Lower lobe of right lung (tissue), 2 donors: ENCODE measurements around the gene ANKRD11. TPM values are rescaled to one million over a fixed set of nuclear protein-coding genes. Genes with fewer than 3 reads are reported as not detected.

ENCODE experiments used
- ATAC-seq, 2 donors: fragments of 200-7000 bp; cut with Tn5 transposase; one replicate each; pipeline ENCODE4 v1.9.1; 2020 to 2022; ENCODE audit warnings: mild to moderate bottlenecking in 2 of 2, moderate library complexity in 2 of 2
- DNase-seq: peaks from one replicate; pipeline ENCODE4 v3.0.0-alpha.2; 2020
- H3K27ac ChIP-seq: fragments of 200-600 bp; one replicate; pipeline ENCODE4 v1.8.0; 2022
- H3K27me3 ChIP-seq: fragments of 200-600 bp; one replicate; pipeline ENCODE4 v1.8.0; 2022; ENCODE audit warnings: low read depth
- H3K36me3 ChIP-seq: fragments of 200-600 bp; one replicate; pipeline ENCODE4 v1.8.0; 2022; ENCODE audit warnings: mild to moderate bottlenecking
- H3K4me1 ChIP-seq: fragments of 200-600 bp; one replicate; pipeline ENCODE4 v1.8.0; 2022
- H3K4me3 ChIP-seq: fragments of 200-600 bp; one replicate; pipeline ENCODE4 v1.8.0; 2022; ENCODE audit warnings: mild to moderate bottlenecking
- H3K9me3 ChIP-seq: fragments of 200-600 bp; one replicate; pipeline ENCODE4 v1.8.0; 2022
- CTCF ChIP-seq: fragments of 200-600 bp; IDR thresholded peaks from one replicate; pipeline ENCODE4 v1.8.0; 2022; ENCODE audit warnings: antibody characterized with exemption, mild to moderate bottlenecking
- intact Hi-C: fragments of 100-400 bp; cut with DNase I; formaldehyde crosslinking; loops from one replicate; pipeline ENCODE4 v1.11.0; 2022
- total RNA-seq: library from RNA; stranded (reverse); fragmentation: NEBNext Ultra II Directional; extraction: Animal tissue kit (Norgen Biotek cat#: 25700); gene quantifications from one replicate; pipeline ENCODE4 v1.2.1, GENCODE V29; 2021
- donor health status: DM: no; HTN: yes; CAD: no; lungs with severe emphysema.

The ANKRD11 gene
- total RNA-seq, 1 donor from 2014 or later, result 127 TPM

DNA sequence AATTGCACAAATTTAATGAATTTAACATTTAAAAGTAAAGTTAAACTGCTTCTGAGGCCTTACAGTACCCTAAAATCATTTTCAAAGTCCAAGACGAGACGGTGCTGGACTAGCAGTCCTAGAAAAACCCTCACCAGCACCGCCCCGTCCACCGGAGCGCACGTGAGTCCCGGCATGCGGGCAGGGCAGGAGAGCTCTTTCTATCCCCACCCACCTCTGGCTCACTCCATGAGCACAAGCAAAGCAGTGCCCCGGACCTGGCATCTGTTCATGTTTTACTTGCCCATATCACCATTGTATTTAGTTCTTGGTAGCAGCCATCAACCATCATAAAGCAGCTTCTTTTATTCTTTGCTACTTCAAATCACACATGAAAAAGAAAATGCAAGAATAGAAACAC is 41.7 kb downstream of the ANKRD11 start:
- H3K36me3 ChIP-seq, result no peaks in the 10 kb centered on the region
- H3K27ac ChIP-seq, result no peak overlapping the region
- ATAC-seq (peak; percentile 72 to 84), DNase-seq (peak; percentile 59)
- no peak for TF ChIP-seq CTCF
- intact Hi-C loops, result no loop called here
- H3K27me3 ChIP-seq, result no peaks in the 10 kb centered on the region
- peaks cover 95% of the 10 kb centered on the region for H3K4me1 ChIP-seq
- no peaks in the 10 kb centered on the region for H3K9me3 ChIP-seq
- no peak overlapping the region for H3K4me3 ChIP-seq

DNA sequence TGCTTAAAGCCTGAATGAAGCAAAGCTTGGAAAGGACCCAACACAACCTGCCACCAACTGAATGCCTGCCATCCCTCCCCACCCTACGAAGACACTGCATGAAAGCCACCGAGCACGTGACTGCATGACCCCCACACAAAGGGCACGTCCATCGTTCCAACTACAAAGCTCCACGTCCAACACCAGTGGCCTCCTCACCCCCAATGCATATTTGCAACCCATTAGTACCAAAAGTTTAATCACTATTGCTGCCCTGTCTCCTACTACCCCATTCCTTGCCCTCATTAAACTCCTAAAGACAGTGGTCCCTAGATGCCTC is 43.4 kb downstream of the ANKRD11 start:
- no peak for DNase-seq
- H3K9me3 ChIP-seq, result no peaks in the 10 kb centered on the region
- no peak for TF ChIP-seq CTCF
- no peaks in the 10 kb centered on the region for H3K36me3 ChIP-seq
- intact Hi-C loops, result no loop called here
- peaks cover 95% of the 10 kb centered on the region for H3K4me1 ChIP-seq
- no peak overlapping the region for H3K27ac ChIP-seq
- no peaks in the 10 kb centered on the region for H3K27me3 ChIP-seq
- no peak for ATAC-seq
- no peak overlapping the region for H3K4me3 ChIP-seq

DNA sequence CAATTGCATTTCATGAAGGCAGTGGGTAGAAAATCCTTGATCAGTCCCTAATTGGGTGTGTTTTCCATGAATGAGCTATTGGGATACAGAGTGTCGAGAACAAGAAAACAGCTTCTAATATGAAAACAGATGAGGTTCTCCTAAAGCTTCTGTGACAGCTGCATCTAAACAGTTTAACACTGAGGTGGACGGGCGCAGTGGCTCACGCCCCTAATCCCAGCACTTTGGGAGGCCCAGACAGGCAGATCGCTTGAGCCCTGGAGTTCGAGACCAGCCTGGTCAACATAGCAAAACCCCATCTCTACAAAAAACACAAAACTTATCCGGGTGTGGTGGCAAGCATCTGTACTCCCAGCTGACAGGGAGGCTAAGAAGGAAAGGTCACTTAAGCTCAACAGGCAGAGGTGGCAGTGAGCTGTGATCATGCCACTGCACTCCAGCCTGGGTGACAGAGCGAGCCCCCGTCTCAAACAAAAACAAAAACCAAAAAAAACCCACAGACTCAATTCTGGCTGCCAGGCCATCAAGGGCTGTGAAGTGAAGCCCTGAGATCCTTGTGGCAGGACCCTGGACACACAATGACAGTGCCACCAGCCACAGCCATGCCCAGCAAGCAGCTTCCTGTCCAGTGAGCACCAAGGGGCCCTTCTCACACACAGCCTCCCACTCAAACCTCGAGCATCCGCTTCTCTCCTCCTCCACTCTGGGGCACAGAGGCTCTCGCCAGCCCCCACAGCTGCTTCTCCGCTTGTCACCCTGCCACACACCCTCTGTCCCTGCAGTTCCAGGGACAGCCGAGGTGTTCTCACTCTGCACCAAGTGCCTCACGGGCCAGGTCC is 44.0 kb downstream of the ANKRD11 start:
- ATAC-seq (peak; percentile 5 to 9), DNase-seq (no peak)
- Histone ChIP-seq H3K27me3 (no peaks in the 10 kb centered on the region), H3K9me3 (no peaks in the 10 kb centered on the region), H3K27ac (no peak overlapping the region), H3K4me1 (peaks cover 96% of the 10 kb centered on the region), H3K4me3 (no peak overlapping the region), H3K36me3 (no peaks in the 10 kb centered on the region)
- intact Hi-C loops, result no loop called here
- no peak for TF ChIP-seq CTCF

DNA sequence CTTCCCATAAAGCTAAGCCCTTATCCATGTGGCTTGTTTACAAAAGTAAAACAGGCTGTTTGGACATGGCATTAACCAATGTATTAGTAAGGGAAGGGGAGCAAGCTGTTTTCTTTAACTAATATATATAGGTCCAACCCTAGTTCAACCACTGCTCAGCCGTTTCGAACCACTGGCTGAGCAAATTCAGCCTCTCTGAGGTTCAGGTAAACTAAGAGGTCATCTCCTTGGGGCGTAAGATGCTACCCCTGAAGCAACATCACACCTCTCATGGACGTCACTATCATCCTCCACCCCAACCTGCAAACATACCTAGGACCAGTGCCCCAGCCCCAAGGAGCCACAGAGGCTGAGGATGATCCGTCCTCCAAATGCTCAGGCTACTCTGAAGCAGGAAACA is 45.2 kb downstream of the ANKRD11 start:
- intact Hi-C loops, result no loop called here
- Histone ChIP-seq H3K27me3 (no peaks in the 10 kb centered on the region), H3K4me1 (peaks cover 98% of the 10 kb centered on the region), H3K4me3 (no peak overlapping the region), H3K36me3 (no peaks in the 10 kb centered on the region), H3K9me3 (no peaks in the 10 kb centered on the region), H3K27ac (no peak overlapping the region)
- ATAC-seq (no peak), DNase-seq (no peak)
- no peak for TF ChIP-seq CTCF

GRCh38 chr16:89444728-89445127 is 45.6 kb downstream of the ANKRD11 start:
- Histone ChIP-seq H3K4me3 (no peak overlapping the region), H3K9me3 (no peaks in the 10 kb centered on the region), H3K27ac (no peak overlapping the region), H3K27me3 (no peaks in the 10 kb centered on the region), H3K36me3 (no peaks in the 10 kb centered on the region), H3K4me1 (peaks cover 98% of the 10 kb centered on the region)
- TF ChIP-seq CTCF, result no peak
- intact Hi-C loops, result no loop called here
- DNase-seq (no peak), ATAC-seq (no peak)
